SIG-M5 treated with dmso at 0.1 percent for 504 hours (cell line): ENCODE measurements around the gene ZNHIT1.
A peak's percentile ranks its signal among the peaks of the same experiment; 100 is the strongest.
"Not testable (repeated sequence)": the region's sequence is repeated elsewhere in the genome, so short reads cannot be mapped to it uniquely, and the experiment has no call there.

Experiments
- DNase-seq: peaks from one replicate; lab custom pipeline; 2025; ENCODE audit not compliant: unreplicated experiment; lab: John Stamatoyannopoulos, UW

ZNHIT1 gene

DNA sequence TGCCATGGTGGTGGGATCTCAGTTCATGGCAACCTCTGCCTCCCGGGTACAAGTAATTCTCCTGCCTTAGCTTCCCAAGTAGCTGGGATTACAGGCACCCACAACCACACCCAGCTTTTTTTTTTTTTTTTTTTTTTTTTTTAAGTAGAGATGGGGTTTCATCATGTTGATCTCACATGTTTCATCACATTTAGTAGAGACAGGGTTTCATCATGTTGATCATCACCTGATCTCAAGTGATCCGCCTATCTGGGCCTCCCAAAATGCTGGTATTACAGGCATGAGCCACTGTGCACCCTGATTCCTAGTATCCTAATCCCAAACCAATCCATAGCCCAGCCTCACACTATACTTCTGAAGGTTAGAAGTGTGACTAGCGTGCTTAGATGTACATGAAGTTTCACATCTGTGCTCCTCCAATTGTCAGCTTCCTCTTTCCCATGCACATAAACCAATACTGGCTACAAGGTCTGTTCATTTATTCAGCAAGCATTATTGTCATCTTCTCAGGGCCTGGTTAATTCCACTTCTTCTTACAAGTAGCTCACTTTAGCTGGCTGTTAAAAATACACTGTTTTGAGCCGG, 31.0 kb upstream of the ZNHIT1 start:
- DNase-seq = peak; percentile 92

DNA sequence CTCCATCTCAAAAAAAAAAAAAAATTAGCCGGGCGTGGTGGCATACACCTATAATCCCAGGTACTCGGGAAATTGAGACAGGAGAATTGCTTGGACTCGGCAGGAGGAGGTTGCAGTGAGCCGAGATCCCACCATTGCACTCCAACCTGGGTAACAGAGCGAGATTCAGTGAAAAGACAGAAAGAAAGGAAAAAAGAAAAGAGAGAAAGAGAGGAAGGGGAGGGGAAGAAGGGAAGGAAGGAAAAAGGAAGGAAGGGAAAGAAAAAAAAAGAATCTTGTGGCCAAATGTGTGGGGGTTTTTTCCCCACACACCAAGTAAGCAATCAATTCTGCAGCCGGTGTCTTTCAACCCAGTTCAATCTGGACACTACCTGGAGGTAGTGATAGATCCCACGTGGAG, 28.9 kb upstream of the ZNHIT1 start:
- DNase-seq = no peak

DNA sequence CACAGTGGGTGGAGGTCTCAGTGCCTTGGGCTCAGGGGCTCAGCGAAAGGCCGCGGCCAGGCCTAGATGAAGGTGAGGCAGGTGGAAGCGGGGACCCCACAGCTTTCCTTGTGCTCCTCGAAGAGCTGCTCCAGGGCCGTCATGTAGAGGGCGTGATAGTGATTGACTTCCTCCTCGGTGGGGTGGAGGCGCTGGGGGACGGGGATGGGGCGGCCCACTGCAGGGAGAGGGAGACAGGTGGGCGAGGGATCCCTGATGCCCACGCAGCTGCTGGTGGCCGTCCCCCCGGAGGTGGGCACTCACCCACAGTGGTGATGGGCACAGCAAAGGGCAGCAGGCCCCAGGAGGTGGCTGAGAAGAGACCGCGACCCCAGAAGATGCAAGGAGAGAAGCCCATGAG, 22.1 kb upstream of the ZNHIT1 start:
- no peak for DNase-seq

DNA sequence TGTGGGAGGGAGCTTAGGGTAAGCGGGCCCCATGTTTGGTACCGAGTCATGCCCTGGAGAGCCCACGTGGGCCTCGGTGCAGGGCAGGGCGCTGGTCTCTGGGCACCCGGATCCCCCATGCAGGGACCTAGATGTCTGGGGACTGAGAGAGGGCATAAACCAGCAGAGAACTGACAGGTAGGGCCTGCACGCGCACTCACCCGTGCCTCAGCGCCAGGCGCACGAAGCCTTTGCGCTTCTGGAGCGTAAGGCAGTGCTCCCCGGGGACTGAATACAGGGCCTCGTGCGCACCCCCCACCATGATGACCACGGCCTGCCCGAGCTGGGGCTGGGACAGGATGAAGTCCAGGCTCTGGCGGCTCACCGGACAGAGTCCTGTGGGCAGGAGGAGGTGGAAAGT, 20.0 kb upstream of the ZNHIT1 start:
- no peak for DNase-seq

DNA sequence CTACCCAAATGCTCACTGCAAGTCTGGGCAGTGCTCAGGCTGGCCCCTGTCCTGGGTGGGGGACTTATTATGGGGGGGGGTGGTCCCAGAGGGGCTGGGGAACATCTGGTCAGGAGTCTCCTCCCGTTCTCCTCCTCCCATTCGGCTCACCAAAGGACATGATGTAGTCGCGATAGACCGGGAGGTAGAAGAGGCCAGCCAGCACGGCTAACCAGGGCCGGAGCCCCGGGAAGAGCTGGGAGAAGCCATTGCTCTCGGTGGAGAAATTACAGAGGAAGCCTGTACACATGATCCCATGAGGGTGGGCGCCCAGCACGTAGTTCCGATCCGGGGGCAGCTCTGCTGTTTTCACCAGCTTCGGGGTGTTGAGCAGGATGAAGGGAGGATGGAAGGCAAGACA, 19.5 kb upstream of the ZNHIT1 start:
- DNase-seq = no peak

DNA sequence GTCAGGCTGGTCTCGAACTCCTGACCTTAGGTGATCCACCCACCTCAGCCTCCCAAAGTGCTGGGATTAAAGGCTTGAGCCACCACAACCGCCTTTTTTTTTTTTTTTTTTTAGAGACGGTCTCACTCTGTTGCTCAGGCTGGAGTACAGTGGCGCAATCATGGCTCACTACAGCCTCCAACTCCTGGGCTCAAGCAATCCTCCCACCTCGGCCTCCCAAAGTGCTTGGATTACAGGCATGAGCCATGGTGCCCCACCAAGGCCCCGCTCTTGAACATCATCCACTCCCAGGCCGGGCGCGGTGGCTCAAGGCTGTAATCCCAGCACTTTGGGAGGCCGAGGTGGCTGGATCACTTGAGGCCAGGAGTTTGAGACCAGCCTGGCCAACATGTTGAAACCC, 18.4 kb upstream of the ZNHIT1 start:
- not testable (repeated sequence) for DNase-seq

DNA sequence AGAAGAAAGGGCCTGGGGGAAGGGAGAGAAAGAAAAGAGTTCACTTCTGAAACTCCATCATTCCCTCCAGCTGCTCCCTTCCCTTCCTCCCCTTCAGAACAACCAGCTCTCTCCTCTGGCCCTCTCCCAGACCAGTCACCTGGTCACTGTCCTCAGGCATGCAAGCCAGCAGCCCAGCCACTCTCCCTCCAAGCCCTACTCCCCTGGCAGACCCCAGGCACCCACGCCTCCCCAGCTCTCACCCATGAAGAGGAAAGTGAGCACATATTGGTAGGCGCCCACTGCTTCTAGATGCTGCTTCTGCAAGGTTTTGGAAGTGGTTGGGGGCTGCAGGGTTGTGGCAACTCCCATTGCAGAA, 17.5 kb upstream of the ZNHIT1 start:
- no peak for DNase-seq

DNA sequence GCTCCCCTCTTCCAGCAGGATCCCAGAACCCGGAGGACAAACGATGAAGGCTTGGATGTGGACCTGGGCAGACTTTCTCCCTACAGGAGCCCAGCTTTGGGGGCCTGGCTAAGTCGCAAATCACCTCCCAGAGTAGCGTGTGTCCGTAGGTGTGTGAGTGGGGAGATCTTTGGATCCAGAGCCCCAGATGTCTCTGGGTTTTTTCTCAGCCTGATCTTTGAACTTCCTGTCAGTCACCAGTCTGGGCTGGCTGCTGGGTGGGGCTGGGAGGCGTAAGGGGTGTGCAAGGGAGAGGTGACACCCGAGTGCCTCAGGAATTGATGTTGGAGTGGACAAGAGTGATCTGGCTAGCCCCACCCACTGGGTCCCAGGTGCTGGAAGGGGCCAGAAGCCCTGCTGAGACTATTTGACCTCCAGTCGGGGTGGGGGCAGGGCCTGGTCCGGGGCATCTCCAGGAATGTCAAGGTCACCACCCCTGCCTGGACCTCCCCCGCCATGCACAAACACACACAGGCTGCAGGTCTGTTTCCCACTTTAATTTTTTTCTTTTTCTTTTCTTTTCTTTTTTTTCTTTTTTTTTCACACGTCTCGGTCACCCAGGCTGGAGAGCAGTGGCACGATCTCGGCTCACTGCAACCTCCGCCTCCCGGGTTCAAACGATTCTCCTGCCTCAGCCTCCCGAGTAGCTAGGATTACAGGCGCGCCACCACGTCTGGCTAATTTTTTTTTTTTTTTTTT, 16.9 kb upstream of the ZNHIT1 start, which contains the start of gene MOGAT3:
MOGAT3 (minus strand) TSS at position 175 of the 738 bp plus-strand sequence. CDS start 182 bp downstream, outside the sequence.
- no peak for DNase-seq

DNA sequence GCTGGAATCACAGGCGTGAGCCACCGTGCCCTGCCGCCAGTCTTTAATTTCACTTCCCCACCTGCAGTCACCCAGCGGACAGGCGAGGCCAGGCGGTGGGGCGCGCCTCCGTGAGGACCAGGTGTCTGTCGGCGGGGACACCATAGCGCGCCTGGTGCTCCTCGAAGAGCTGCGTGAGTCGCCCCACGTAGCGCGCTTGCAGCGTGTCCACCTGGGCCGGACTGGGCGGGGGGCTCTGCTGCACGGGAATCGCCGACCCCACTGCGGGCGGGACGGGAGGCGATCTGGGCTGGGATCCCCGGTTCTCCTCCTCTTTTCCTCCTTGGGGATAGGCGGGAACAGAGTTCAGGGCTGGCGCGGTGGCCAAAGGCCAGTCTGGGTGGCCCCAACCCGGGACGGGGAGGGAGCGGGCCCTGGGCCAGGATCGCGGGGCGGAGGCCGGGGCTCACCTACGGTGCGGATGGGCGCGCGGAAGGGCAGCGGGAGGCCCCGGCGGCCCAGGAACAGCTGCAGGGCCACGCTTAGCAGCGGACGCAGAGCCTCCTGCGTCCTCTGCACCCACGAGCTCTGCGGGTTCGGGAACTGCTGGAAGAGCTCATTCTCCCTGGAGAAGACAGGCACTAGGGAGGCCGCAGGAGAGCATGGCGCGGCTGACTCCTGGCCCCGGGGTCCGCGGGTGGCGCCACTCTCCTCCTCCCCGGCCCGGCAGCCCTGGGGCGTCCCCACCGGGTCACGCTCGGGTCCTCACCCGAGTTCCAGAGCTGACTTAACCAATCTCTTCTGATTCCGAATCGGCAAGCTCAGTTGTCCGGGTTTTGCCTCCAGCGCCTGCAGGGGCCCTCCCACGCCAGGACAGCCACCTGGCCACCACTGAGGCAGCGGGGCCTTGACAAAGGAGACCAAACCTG, 16.0 kb upstream of the ZNHIT1 start:
- no peak for DNase-seq

DNA sequence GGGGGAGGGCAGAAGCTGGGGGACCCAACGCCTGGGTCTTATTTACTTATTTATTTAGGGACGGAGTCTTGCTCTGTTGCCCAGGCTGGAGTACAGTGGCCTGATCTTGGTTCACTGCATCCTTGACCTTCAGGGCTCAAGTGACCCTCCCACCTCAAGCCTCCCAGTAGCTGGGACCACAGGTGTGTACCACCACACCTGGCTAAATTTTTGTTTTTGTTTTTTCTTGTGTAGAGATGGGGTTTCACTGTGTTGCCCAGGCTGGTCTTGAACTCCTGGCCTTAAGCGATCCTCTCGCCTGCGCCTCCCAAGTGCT, 15.4 kb upstream of the ZNHIT1 start:
- DNase-seq = no peak

DNA sequence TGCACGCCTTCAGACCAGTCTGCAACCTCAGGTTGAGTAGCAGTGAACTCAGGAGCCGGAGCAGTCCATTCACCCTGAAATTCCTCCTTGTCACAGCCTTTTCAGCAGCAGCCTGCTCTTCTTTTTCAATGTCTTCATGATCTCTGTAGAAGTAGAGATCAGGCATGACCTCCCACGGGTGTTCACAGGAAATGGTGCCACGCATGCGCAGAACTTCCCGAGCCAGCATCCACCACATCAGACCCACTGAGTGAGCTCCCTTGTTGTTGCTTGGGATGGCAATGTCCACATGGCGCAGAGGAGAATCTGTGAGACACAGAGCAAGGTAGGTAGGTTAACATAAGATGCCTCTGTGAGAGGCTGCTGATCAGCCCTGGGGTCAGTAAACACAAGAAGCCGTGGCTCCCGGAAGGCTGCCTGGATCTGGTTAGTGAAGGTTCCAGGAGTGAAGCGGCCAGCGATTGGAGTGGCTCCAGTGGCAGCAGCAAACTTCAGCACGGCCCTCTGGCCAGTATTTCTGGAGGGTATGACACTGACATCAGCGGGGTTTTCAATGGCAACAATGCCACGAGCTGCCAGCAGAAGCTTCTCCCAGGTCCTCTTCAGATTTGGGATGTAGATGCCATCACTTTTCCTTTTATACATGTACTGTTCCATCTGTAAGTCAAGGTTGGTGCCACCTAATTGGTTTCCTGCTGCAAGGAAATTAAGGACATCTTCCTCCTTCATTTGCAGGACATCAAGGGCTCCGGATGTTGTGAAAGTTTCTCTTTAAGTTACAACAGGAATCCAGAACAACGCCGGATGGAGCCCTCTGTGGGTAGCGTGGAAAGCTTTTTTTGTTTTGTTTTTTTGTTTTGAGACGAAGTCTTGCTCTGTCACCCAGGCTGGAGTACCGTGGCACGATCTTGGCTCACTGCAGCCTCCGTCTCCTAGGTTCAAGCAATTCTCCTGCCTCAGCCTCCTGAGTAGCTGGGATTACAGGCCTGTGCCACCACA, 13.9 kb upstream of the ZNHIT1 start:
- DNase-seq = peak; percentile 66

DNA sequence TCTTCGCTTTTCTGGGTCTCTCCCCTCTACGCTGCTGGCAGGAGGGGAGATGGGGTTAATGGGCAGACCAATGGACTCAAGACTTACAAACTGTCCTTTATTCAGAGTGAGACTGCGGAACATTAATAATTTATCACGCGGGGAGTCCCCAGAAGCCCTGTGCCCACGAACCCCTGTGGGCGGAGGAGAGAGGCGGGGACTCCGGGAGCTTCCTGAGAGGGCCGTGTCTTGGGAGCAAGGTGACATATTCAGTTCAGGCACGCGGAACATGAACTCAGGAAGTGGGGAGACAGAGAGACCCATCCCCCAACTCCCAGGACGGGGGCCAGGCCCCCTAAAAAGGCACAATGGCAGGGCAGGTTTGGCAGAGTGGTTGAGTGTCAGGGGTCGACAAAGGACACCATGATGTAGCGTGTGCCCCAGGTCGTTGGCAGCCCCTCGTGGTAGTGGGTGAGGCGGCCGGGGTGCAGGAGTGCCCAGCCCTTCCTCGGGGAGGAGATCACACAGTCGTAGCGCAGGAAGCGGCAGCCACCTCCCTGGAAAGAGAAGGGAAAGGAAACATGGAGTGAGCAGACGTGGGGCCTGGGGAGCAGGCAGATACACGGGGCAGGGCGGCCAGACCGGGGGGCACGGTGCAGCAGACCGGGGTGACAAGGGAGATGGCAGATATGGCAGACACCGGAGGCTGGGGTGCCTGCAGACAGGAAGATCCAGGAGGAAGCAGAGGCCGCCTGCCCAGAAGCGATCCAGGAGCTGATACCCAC, 11.9 kb upstream of the ZNHIT1 start:
- no peak for DNase-seq

DNA sequence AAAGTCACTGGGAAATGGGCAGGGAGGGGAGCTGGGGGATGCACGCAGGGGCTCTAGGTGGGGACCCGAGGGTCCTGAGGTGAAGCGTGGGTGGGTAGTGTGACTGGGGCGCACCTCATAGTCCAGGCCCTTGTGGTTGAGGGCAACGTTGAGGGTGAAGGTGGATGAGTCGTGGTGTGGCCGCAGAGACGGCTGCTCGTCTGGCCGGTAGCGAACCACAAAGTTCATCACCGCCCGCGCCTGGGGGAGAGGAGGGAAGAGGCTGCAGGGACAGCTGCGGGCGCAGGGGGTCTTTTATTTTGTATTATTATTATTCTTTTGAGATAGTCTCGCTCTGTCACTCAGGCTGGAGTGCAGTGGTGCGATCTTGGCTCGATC, 11.3 kb upstream of the ZNHIT1 start:
- DNase-seq = no peak

DNA sequence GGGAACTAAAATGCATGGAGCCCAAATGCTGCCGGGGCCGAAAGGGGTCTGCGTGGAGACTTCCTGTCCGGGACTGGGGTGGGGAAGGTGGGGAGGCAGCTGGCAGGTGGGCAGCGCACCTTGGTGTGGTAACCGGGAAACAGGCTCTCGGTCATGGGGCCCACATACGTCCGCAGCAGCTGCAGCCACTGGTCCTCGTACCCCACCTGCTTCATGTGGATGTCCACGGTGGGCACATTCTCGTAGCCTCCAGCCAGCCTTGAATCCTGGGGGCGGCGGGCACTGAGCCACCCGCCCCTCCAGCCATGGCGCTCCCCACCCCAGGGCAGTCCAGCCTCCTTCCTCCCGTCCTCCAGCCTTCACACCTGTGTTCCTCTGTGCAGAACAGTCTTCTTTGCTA, 10.5 kb upstream of the ZNHIT1 start:
- no peak for DNase-seq

DNA sequence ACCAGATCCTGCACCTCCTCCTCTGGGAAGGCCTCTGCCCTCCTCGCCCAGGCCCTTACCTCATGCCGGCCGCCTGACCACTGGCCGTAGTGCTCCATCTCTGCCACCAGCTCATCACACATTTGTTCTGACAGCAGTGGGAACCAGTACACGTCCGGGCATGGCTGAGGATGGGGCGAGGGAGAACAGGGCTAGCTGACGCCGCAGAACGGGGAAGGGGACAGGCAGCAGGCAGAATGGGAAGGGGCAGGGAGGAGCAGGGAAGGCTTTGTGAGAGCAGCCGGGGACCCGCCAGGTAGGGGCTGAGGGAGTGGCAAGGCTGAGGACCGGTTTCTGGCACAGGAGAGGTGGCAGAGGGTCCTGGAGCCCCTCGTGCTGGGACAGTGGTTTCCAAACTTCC, 9.2 kb upstream of the ZNHIT1 start:
- DNase-seq = no peak

DNA sequence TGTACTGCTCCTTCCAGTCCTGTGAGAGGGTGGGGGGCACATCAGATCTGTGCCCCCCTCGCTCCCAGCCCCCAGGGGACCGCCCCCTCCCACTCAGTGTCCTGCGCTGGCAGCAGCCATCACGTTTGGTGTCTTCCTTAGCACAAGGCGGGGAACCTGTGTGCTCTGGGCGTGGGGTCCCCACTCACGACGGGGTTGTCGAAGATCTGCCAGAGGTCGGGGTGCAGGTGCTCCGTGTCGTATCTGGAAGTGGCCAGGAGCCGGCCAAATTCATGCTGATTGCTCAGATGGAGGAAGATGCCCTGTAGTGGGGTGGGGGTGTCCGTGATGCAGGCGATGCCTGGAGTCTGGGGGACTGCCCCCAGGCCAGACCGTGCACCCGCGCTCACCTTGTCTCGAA, 7.8 kb upstream of the ZNHIT1 start:
- DNase-seq = no peak

DNA sequence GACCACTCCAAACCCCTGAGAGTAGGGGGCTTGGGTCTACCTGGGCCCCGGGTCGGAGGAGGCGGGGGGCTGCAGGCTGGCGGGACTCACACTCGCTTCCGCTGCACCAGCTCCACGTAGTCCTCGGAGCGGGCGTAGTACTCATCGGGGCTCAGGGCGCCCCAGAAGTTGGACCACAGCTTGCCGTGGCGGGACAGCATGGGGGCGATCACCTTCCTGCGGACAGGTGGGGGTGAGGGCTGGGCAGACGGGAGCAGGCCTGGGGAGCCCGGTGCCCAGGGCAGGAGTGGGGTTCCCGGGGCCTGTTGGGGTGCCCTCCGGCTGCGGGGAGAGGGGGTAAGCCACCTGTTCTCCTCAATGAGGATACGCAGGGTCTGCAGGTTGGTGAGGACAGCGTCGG, 6.5 kb upstream of the ZNHIT1 start:
- DNase-seq = no peak

DNA sequence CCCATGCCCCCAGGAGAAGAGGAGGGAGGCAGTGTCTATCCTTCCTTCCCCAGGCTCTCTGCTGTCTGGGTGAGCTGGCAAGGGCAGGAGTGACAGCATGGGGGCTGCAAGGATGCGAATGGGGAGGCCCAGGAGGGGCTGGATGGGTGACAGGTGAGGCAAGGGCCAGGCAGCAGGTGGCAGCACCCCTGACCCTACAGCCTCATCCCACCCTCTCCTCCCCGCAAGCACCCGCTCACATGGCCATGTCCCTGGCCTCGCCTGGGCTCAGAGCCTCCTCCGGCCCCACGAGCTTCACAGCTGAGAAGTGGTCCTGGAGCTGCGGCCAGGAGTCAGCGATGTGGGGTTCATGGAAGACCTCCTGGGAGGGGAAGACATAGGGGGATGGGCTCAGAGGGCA, 6.0 kb upstream of the ZNHIT1 start:
- no peak for DNase-seq

DNA sequence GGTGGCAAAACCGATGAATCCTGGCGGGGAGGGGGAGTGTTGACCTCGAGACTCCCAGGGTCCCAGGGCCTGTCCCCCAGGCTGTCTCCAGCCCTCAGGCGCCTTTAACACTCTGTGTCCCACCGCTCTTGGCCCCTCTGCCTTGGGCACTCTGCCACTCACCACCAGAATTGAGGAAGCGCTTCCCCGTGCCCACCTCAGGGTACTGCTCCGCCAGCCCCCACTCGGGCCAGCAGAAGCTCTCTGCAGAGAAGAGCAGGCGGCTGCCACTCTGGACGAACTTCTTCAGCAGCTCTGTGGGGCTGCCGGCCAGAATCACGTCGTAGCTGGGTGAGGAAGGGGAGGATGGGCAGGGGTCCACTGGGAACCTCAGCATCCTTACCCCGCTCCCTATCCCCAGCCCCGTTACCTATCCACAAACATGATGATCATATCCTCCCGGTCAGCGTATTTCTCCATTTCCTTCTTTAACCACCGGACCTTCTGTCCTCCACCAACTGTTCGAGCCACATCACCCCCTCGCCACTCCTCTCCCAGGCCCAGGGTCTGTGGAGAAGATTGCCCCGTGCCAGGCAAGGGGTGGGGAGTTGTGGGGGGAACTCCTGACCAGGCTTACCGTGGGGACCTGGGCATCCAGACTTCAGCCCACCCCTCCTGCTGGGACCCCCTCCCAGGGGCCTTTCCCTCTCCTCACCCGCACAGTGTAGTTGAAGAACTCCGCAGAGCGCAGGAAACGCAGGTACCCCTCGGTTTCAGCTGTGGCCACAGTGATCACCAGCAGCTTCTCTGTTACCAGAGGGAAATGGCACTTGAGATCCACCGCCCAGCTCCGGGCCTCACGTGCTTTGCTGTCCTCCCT, 1.7 kb upstream of the ZNHIT1 start:
- DNase-seq = no peak
